ENCODE data around the gene BPIFB6.

Gene BPIFB6

DNA sequence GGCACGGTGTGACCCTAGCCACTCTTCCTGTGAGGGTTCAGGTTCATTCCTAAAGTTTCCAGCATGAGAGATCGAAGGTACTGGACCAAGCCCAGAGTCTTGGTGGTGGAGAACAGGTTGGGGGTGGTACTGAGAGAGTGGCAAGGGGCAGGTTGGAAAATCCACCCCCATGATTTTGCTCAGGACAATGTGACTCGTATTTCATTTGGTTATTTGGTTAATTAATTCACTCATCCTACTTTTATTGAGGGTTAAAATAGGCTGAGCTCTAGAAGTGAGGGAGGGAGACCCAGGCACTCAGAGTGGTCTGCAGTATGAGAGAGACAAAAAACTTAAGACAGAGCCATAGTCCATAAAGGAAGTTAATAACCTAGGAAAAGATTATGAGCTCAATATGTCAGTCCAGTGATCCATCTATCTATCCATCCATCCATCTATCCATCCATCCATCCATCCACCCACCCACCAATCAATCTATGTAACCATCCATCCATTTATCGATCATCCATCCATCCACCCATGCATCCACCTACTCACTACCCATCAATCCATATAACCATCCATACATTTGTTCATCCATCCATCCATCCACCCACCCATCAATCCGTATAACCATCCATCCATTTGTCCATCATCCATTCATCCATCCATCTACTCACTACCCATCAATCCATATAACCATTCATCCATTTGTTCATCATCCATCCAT is 6.7 kb upstream of the BPIFB6 start:
- in situ Hi-C loops (cut with HindIII; ENCODE audit: low sequenced_read_pairs): no loop called here
- TF ChIP-seq, protein P1, sequence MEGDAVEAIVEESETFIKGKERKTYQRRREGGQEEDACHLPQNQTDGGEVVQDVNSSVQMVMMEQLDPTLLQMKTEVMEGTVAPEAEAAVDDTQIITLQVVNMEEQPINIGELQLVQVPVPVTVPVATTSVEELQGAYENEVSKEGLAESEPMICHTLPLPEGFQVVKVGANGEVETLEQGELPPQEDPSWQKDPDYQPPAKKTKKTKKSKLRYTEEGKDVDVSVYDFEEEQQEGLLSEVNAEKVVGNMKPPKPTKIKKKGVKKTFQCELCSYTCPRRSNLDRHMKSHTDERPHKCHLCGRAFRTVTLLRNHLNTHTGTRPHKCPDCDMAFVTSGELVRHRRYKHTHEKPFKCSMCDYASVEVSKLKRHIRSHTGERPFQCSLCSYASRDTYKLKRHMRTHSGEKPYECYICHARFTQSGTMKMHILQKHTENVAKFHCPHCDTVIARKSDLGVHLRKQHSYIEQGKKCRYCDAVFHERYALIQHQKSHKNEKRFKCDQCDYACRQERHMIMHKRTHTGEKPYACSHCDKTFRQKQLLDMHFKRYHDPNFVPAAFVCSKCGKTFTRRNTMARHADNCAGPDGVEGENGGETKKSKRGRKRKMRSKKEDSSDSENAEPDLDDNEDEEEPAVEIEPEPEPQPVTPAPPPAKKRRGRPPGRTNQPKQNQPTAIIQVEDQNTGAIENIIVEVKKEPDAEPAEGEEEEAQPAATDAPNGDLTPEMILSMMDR (IDR thresholded peaks at IDR 0.05; ENCODE audit: low read depth, low read length, missing control alignments): no peak
- H3K4me3 ChIP-seq (ENCODE audit: low read depth, low read length): no peak overlapping the region
- DNase-seq (ENCODE audit: low read depth): no peak

DNA sequence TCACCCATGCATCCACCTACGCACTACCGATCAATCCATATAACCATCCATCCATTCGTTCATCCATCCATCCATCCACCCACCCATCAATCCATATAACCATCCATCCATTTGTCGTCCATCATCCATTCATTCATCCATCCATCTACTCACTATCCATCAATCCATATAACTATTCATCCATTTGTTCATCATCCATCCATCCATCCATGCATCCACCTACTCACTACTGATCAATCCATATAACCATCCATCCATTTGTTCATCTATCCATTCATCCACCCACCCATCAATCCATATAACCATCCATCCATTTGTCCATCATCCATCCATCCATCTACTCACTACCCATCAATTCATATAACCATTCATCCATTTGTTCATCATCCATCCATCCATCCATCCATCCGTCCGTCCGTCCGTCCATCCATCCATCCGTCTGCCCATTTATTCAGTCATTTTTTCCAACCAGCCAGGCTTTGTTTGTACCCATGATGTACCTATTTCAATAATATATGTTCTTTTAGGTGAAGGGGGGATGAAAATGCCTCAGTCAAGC is 6.1 kb upstream of the BPIFB6 start:
- in situ Hi-C loops (cut with HindIII; ENCODE audit: low sequenced_read_pairs): no loop called here
- DNase-seq (ENCODE audit: low read depth): no peak

DNA sequence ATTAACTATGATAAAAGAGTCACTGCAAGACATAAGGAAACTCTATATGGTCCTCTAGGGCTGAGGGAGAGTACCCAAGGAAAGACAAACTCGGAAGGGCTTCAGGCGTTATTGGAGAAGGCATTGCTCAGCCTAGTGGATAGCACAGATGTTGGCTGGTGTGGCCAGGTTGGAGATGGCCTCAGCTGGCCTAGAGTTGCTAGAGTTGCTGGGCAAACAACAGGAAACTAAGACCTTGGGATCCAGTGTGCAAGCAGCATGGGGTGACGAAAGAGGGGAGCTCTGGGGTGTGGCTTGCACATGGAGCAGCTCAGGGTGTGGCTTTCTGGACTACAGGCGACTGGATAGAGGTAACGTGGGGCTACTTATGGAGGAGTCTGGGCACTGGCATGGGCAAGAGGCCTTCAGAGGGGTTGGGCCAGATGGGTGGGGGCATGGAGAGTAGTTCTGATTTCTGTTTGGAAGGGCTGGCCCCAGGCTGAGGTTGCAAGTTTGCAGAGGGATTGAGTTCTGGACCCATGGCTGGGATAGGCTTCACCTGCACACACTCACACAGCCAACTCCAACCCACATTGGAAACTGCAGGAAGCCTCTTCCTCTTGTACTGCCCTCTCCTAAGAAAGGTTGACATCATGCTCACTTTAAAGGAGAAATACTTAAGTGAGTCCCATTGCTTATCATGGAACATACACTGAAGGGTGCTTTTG is 5.2 kb upstream of the BPIFB6 start:
- in situ Hi-C loops (cut with HindIII; ENCODE audit: low sequenced_read_pairs): no loop called here
- TF ChIP-seq, protein P1 (IDR thresholded peaks at IDR 0.05; ENCODE audit: low read depth, low read length, missing control alignments): no peak
- no peak overlapping the region for H3K4me3 ChIP-seq (ENCODE audit: low read depth, low read length)
- DNase-seq (ENCODE audit: low read depth): no peak

More for the DNA sequence above, 6.1 kb upstream of the BPIFB6 start:
- no peak overlapping the region for H3K4me3 ChIP-seq (ENCODE audit: low read depth, low read length)
- TF ChIP-seq, protein P1 (IDR thresholded peaks at IDR 0.05; ENCODE audit: low read depth, low read length, missing control alignments): no peak

DNA sequence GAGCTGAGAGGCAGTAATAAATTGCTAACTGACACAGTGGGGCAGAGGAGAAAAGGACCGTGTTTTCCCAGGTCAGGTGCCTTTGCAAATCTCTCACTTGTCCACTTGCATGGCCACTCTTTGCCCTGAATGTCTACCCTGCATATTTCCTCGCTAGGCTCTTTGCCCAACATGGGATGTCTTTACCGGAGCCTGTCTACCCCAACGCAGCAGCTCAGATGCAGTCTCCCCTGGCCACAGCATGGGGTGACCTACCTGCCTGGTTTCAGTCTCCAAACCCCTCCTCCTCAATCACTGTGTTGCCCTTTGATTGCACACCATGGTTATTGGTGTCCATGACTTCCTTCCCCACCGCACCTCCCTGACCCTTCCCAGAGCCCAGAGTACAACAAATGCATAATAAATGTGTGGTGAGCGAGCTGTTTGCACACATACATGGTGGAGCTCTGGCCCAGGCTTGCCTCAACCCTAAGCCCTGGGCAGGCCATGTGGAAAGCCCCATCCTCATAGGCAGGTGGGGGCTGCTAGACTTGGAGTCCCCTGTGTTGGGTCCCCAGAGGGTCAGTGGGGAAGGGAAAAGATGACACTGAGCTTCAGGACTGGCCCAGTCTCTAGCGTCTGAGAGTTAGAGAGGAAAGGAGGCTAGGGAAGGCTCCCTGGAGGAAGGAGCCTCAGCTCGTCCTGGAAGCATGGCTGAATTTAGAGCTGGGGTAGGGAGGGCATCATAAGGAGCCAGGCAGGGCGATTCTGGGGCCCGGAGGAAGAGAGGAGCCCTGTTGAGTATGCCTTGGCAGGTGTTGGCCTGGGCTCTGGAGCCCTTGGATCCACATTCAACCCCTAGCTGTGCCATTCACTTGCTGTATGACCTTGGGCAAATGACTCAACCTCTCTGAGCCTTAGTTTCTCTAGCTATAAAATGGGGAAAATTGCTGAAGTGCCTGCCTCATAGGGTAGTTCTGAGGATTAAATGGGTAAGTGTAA is 4.4 kb upstream of the BPIFB6 start:
- DNase-seq (ENCODE audit: low read depth): no peak
- in situ Hi-C loops (cut with HindIII; ENCODE audit: low sequenced_read_pairs): no loop called here
- no peak overlapping the region for H3K4me3 ChIP-seq (ENCODE audit: low read depth, low read length)
- TF ChIP-seq, protein P1 (IDR thresholded peaks at IDR 0.05; ENCODE audit: low read depth, low read length, missing control alignments): no peak

DNA sequence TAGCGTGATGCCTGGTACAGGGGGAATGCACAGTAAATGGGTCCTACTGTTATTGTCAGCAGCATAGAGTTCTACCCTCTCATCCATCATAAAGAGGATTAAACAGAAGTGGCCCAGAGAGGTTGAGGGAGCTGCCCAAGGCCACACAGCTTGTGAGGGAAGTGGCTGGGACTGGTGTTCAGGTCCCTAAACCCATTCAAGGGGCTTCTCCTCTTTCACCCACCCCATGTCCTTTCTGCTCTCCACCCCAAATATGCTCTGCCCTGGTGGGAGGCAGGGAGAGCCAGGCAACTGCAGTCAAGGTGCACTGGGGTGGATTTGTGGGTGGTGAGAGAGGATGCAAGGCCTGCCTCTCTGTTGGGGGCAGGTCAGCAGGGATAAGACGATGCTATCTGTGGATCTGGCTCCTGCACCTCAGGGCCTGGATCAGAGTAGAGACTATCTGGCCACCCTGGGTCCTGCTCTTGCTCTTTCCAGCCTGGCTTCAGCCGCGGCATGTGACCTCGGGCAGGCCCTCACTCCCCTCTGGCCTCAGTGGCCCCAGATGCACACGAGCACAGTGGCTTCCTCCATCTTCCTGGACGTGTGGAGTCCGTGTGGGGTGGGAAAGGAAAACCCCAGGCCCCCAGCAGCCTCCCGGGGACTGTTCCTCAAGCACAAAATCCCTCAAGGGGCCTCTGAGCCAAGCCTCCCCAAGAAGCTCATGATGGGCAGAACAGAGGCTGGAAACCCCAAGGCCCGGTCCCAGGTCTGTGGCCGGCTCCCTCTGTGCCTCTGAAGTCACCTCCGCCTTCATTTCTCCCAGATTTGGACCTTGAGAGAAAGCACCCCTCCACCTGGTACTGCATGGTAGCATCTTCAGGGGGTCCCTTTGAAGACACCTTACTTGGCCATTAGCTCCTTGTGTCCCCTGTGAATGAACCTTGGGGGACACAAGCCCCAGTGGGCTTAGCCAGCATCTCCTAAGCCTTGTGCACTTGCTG is 3.4 kb upstream of the BPIFB6 start:
- no peak for DNase-seq (ENCODE audit: low read depth)
- no peak overlapping the region for H3K4me3 ChIP-seq (ENCODE audit: low read depth, low read length)
- in situ Hi-C loops (cut with HindIII; ENCODE audit: low sequenced_read_pairs): no loop called here
- TF ChIP-seq, protein P1 (IDR thresholded peaks at IDR 0.05; ENCODE audit: low read depth, low read length, missing control alignments): no peak
